SKM-1 treated with dmso at 0.1 percent for 144 hours (cell line): ENCODE data around the gene NFYC.

ENCODE experiments used
- DNase-seq: peaks from one replicate; lab custom pipeline; 2025; ENCODE audit not compliant: unreplicated experiment; lab: John Stamatoyannopoulos, UW

The NFYC gene

GRCh38 chr1:40794974-40795715 lies 103.6 kb downstream of the NFYC start:
- no peak for DNase-seq

GRCh38 chr1:40795811-40796586 lies 104.5 kb downstream of the NFYC start:
- DNase-seq, result no peak

- no peak for DNase-seq
Measured at GRCh38 chr1:40796939-40797667, 105.6 kb downstream of the NFYC start.

GRCh38 chr1:40797668-40798010 lies 106.1 kb downstream of the NFYC start:
- DNase-seq, result no peak

DNA sequence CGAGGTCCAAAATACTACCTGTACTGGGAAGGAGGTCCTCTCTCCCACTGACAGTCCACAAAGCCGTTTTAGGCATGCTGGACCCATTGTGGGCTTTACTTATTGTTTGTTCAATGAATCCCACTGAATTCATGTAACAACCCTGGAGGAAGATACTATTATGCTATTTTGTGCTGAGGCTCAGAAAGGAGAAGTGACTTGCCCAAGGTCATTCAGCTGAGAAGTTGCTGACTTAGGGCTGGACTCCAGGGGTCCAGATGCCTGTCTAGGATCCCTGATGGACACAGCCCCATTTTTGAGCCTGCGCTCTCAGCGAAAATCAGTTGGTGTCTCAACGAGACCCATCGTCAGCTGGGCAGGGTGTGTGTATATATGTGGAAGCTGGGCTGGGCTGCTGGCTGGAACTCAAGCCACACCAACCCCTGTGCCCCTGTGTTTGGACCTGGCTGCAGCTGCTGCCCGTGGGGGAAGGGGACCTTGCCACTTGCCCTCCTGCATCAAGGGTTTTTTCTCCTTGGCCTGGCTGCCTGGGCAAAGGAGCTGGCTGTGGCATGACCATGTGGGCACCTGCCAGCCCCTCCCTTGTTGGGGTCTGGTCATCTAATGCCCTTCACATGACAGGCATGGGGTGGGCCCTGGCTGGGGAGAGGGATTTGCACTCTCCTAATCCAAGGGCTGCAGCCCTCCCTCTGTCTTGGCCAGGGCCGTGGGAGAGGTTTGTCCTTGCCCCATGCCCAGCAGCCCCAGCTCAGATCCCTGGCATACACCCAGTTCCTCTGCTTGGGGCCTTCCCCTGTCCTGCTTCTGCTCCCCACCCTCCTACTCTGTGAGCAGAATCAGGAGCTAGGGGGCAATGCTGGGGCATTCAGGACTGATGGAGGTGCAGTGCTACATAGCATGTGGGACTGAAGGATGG lies 107.1 kb downstream of the NFYC start:
- DNase-seq, result no peak

GRCh38 chr1:40799351-40799867 lies 107.9 kb downstream of the NFYC start:
- DNase-seq, result no peak

DNA sequence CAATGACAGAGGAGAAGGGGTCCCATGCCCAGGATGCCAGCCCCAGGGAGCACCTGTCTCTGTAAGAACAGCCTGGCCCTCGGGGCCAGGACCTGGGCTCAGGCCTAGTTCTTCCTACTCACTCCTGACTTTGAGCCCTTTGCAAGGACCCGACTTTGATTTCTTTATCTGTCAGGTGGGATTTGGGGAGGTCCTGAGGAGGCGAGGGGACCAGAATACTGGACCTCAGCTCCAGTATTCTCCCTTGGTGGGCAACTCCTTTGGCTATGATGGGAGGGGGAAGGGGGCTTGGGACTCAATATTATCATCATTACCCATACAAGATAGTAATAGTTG lies 110.2 kb downstream of the NFYC start:
- DNase-seq, result no peak

DNA sequence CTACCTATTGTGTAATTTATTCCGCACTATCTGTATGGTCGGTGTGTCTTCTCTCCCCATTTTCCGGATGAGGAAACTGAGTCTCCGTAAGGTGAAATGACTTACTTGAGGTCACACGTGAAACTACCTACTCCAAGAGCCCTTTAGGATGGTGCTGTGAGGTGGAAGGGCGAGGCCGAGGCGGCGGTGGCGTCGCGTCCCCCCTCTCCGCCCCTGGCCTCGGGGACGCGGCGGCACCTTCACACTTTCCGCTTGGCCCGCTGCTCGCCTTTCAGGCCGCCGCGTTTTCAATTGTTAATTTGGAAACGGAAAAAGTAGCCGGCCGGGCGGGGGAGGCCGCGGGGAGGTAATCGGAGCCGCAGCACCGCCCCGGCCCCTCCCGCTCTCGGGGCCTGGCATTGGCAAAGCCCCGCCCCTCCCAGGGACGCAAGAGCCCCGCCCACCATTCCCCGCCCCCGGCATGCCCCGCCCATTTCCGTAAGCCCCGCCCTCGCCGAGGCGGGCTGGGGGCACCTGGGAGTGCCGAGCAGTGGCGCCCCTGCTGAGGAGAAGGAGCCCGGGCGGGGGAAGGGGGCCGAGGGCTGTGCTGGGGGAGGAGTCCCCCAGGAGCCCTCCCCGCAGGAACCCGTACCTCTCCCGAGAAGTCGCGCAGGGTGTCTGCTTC lies 110.7 kb downstream of the NFYC start:
- no peak for DNase-seq

GRCh38 chr1:40802742-40803113 lies 111.2 kb downstream of the NFYC start:
- no peak for DNase-seq

DNA sequence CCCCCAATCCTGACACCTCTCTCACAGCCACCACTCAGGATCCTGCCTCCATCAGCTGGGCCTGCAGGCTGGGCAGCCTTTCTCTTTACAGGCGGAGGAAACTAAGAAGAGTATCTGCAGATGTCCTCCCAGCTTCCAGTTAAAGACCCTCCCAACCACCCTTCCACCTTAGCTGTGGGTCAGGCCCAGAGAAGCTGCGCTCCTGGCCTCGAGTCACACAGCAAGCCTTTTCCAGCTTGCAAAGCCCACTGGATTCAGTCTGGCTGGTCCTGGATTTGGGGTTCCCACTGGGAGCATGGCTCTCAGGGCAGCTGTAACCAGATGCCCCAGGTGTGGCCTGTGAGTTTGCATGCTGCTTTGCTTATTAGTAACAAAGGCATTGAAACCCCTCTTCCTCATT lies 111.9 kb downstream of the NFYC start:
- no peak for DNase-seq

DNA sequence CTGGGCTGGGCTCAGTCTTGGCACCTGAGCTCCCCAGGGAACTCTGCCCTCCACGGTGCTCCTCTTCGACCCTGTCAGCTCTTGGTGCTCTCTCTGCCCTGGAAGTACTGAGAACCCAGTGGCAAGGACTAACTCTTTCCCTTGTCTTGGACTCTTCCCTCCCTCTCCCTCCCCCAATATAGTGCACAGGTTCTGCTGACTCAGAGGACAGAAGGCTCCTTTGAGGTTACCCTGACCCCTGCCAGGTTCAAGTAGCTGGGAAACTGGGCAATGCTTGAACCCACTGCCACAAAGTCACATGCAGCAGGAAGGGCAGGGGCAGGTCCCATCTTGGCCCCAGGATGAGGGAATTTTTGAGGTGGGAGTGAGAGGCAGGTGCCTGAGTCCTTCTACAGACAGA lies 112.4 kb downstream of the NFYC start:
- no peak for DNase-seq

DNA sequence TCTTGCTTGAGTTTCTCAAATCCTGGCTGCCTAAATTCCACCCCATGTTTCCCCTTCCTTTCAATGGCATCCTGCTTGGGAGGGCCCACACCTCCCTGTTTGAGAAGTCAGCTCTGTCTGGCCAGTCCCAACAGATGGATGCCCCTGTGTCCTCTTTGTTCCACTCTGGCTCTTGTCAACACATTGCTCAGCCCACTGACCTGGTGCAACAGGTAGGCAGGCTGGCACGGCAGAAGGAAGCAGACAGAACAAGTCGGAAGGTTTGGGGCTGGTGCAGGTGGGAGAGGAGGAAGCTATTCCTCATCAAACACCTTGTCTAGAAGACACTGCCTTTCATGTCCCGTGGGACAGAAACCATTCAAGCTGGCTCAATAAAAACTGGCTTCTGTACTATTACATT lies 114.7 kb downstream of the NFYC start:
- no peak for DNase-seq

DNA sequence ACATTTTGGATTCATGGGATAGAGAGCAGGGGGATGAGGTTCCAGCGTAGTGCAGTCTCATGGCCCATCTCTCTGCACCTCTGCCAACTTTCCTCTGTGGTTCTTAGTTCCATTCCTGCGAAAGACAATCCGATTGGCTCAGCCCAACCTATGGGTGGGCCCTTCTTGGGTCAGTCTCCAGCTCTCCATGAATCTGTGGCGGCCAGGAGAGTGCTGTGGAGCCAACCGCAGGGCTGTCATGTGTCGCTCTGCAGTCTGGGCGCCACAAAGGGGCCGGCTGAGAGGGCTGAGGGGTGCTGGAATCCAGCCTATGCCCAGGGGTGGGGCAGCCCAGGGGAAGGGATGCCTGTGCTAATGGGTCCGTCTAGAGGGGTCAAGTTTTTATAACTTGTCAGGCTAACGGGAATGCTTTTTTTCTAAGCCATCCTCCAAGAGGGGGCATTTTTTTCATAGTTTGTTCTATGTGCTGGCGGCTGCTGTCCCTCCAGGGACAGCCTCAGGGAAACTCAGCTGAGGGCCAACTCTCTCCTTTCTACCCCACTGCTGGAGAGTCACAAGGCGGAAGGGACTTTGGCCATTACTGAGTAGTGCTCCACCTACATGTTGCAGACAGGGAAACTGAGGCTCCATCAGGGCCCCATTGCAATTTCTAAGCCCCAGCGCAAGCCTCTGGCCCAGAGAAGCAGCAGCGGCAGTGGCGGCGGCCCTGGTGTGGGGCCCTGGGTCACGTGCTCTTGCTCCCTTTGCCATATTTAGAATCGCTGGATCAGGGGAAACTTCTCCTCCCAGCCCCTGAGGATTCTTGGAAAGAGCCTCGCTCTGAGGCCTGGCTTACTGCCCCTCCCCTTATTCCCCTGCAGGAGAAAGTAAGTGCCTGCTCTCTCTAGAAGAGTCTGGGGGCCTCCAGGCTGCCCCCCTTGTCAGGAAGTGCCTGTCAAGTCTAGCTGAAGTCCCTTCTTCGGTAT lies 115.5 kb downstream of the NFYC start:
- no peak for DNase-seq

DNA sequence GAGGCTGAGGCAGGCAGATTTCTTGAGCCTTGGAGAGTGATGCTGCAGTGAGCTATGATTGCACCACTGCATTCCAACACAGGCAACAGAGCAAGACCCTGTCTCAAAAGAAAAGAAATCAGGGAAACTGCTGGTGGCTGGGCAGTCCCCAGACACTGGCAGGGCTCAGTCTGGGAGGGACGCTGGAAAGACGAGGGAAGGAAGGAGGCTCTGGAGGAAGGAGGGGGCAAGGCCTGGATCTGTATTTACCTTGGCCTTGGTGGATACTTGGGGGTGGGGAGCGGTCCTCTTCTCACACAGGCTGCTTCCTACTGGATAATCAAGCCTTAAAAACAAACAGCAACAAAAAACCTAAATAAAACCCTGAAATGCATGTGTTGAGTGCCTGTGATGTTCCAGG lies 116.5 kb downstream of the NFYC start:
- no peak for DNase-seq

- no peak for DNase-seq
Measured at GRCh38 chr1:40808444-40808843, 116.9 kb downstream of the NFYC start.

DNA sequence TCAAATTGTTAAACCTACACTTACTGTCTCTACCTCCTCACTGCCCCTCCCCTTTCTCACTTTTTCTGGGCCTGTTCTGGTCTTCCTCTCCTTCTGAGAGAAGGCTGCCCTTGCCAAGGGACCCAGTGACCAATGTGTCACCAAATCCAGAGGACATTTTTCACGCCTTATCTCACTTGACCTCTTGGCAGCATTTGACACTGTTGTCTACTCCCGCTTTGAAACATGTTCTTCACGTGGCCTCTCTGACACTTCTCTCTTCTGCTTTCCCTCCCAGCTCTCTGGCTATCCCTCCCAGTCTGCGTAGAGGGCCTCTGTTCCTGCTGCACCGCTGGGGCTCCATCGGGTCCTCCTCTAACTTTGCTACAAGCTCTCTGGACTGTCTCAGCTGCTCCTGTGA lies 117.4 kb downstream of the NFYC start:
- DNase-seq, result no peak

GRCh38 chr1:40810927-40811326 lies 119.4 kb downstream of the NFYC start:
- no peak for DNase-seq

- no peak for DNase-seq
Measured at GRCh38 chr1:40815420-40815819, 123.9 kb downstream of the NFYC start.

DNA sequence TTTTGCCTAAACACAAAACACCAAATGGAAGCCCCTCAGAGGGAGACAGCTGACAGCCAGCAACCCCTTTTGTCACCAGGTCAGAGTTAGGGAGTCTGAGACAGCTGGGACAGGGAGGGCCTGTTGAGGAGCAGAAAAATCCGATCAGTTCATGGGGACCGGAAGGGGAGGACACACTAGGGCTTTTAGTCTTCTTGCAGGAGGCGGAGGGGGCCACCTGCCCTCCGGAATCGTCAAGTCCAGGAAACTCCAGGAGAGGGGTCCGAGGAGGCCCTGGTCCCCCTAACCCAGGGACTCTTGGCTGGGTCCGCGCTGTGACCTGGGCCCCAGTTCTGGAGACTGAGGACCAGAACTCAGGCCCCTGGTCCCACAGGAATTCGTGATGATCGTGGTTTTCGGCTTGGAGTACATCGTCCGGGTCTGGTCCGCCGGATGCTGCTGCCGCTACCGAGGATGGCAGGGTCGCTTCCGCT lies 126.3 kb downstream of the NFYC start:
- no peak for DNase-seq
